HG02973 (cell line): ENCODE data around the gene SLC13A5.

ENCODE experiments used
- ATAC-seq: cut with Tn5 transposase; IDR thresholded peaks from one replicate; pipeline ENCODE4 v1.9.1; 2021; ENCODE audit warnings: moderate library complexity; ENCODE audit not compliant: unreplicated experiment

Gene SLC13A5

DNA sequence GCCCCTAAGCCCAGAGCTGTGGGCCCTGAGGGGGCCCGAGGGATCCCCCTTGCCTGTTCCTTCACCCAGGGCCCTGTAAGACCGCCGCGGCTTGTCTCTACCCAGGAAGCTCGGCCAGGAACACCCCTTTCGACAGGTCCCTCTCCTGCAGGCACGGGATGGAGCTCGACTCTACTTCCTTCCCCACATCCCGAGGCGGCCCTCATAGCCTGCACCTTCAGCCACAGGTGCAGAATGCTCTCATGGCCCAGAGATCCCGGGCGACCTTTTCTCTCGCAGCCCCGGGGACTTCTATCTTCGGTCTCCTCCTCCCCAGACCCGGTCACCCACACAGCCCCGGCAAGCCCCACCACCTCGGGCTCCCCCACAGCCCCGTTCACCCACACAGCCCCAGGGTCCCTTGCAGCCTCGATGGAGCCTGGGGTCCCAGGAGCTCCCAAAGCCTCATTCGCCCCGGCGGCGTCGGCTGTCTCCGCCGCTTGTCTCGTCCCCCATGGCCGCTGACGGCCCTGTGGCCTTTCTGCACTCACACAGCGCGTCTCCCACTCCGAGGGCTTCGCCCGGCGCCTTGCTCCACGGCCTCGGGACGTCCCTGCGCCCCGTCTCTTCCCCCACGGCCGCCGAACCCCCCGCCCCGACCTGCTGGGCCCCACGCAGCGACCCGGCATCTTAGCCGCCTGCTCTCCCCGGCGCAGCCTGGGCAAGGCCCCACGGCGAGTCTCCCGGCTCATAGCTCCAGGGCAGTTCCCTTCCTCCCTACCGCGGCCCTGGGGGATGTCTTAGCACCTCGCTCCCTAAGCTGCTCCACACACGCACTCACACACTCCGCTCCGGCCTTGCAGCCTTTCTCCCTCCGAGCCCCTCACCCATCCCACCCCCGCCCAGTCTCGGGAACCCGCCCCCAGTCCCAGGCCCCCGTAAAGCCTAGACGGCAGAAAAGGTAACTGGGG, 73.3 kb downstream of the SLC13A5 start:
- no peak for ATAC-seq

DNA sequence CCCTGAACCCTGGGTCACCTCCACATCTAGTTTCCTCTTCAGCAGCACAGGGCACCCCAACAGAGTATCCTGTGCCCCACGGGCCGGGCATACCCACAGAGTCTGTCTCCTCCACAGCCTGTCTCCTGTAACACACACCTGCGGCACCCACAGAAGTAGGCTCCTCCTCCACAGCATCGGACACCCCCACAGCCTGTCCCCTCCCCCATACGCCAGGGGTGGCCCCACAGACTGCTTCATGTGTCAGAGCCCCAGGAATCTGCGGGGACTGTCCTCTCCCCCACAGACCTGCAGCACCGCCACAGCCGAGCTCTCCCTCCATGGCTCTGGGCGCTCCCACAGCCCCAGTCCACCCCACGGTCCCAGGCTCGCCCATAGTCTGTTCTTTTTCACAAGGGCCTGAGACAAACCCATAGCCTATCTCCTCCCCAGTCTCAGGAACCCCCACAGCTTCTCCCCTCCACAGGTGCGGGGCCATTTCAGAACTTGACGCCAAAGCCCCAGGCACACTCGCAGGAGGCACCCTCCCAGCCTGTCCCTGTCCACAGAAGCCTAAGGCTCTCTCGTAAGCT, 74.1 kb downstream of the SLC13A5 start:
- no peak for ATAC-seq

GRCh38 chr17:6638046-6638908, 74.9 kb downstream of the SLC13A5 start:
- ATAC-seq: no peak

DNA sequence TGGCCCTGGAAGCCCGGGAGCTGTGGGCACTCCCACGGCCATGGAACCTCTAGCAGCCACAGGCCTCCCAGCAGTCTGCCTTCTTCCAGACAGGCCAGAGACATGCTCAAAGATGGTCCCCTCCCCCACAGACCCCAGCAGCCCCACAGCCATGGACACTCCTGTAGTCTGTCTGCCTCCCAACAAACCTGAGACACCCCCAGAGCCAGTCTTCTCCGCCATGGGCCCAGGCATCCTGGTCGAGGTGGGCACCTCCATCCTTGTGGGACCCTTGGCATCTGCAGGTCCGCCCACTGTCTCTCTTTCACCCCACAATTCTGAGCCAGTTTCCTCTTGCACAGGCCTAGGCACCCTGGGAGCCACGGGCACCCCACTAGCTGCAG, 75.7 kb downstream of the SLC13A5 start:
- no peak for ATAC-seq

- ATAC-seq: no peak
Measured at GRCh38 chr17:6636616-6637457, 76.3 kb downstream of the SLC13A5 start.

DNA sequence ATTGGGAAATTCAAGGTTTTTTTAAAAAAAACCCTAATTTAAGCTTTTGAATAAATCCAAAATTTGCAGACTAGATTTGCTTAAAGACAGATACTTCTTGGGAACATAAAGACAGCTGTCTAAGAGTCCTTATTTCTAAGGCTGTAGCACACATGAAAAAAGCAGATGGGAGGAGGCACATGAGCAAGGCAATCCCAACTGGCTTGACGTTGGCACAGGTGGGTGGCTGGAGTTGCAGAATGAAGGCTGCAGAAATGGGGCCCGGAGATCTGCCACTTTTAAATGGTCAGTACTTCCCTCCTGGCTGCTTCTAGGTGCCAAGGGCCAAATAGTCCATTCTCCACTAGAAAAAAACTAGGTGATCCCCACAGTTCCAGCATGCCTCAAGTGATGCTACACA, 77.1 kb downstream of the SLC13A5 start:
- no peak for ATAC-seq
